T-helper 1 cell treated with Interleukin-12 subunit alpha and Interleukin-12 subunit beta and Interleukin-4 antibody, amounts not matched to agents 30 μg/mL and 1 μg/mL, for 36 hours (primary cell): ENCODE measurements around the gene LRRC52.

Experiments used
- H3K27ac Mint-ChIP-seq: one replicate; pipeline ENCODE4 v1.8.0; 2021; ENCODE audit warnings: mild to moderate bottlenecking, mixed read lengths
- H3K27me3 Mint-ChIP-seq: one replicate; pipeline ENCODE4 v1.8.0; 2021; ENCODE audit warnings: low read depth, mixed read lengths
- H3K36me3 Mint-ChIP-seq: one replicate; pipeline ENCODE4 v1.8.0; 2021; ENCODE audit warnings: low read depth, mixed read lengths
- H3K4me1 Mint-ChIP-seq: one replicate; pipeline ENCODE4 v1.8.0; 2021; ENCODE audit warnings: low read depth, mixed read lengths
- H3K4me3 Mint-ChIP-seq: one replicate; pipeline ENCODE4 v1.8.0; 2021; ENCODE audit warnings: mild to moderate bottlenecking, moderate library complexity, mixed read lengths
- H3K9me3 Mint-ChIP-seq: one replicate; pipeline ENCODE4 v1.8.0; 2021; ENCODE audit warnings: mixed read lengths

The LRRC52 gene

GRCh38 chr1:165525708-165526107 is 18.1 kb upstream of the LRRC52 start:
- H3K27me3 Mint-ChIP-seq: peaks cover 24% of the 10 kb centered on the region
- no peaks in the 10 kb centered on the region for H3K36me3 Mint-ChIP-seq
- H3K9me3 Mint-ChIP-seq: no peaks in the 10 kb centered on the region
- H3K4me3 Mint-ChIP-seq: no peak overlapping the region
- no peaks in the 10 kb centered on the region for H3K4me1 Mint-ChIP-seq
- no peak overlapping the region for H3K27ac Mint-ChIP-seq

GRCh38 chr1:165527251-165528007 is 16.4 kb upstream of the LRRC52 start:
- Mint-ChIP-seq H3K27me3 (peaks cover 22% of the 10 kb centered on the region), H3K4me3 (no peak overlapping the region), H3K27ac (no peak overlapping the region), H3K9me3 (no peaks in the 10 kb centered on the region), H3K4me1 (no peaks in the 10 kb centered on the region), H3K36me3 (no peaks in the 10 kb centered on the region)

GRCh38 chr1:165531021-165531420 is 12.8 kb upstream of the LRRC52 start:
- Mint-ChIP-seq H3K27ac (no peak overlapping the region), H3K4me1 (no peaks in the 10 kb centered on the region), H3K27me3 (peaks cover 18% of the 10 kb centered on the region), H3K9me3 (no peaks in the 10 kb centered on the region), H3K4me3 (no peak overlapping the region), H3K36me3 (no peaks in the 10 kb centered on the region)

- H3K4me3 Mint-ChIP-seq: no peak overlapping the region
- H3K27ac Mint-ChIP-seq: no peak overlapping the region
- H3K9me3 Mint-ChIP-seq: no peaks in the 10 kb centered on the region
- peaks cover 17% of the 10 kb centered on the region for H3K27me3 Mint-ChIP-seq
- H3K36me3 Mint-ChIP-seq: no peaks in the 10 kb centered on the region
- H3K4me1 Mint-ChIP-seq: no peaks in the 10 kb centered on the region
Observed at GRCh38 chr1:165532053-165532452, 11.7 kb upstream of the LRRC52 start.

- Mint-ChIP-seq H3K36me3 (no peaks in the 10 kb centered on the region), H3K4me1 (no peaks in the 10 kb centered on the region), H3K4me3 (no peak overlapping the region), H3K27me3 (peaks cover 10% of the 10 kb centered on the region), H3K9me3 (no peaks in the 10 kb centered on the region), H3K27ac (no peak overlapping the region)
Observed at GRCh38 chr1:165533254-165533653, 10.5 kb upstream of the LRRC52 start.

GRCh38 chr1:165536016-165536415 is 7.8 kb upstream of the LRRC52 start:
- Mint-ChIP-seq H3K27ac (no peak overlapping the region), H3K4me1 (no peaks in the 10 kb centered on the region), H3K9me3 (no peaks in the 10 kb centered on the region), H3K36me3 (no peaks in the 10 kb centered on the region), H3K27me3 (peaks cover 14% of the 10 kb centered on the region), H3K4me3 (no peak overlapping the region)

GRCh38 chr1:165537356-165538109 is 6.3 kb upstream of the LRRC52 start:
- no peaks in the 10 kb centered on the region for H3K4me1 Mint-ChIP-seq
- no peaks in the 10 kb centered on the region for H3K9me3 Mint-ChIP-seq
- no peaks in the 10 kb centered on the region for H3K36me3 Mint-ChIP-seq
- H3K27me3 Mint-ChIP-seq: peaks cover 7% of the 10 kb centered on the region
- H3K27ac Mint-ChIP-seq: no peak overlapping the region
- H3K4me3 Mint-ChIP-seq: no peak overlapping the region

- Mint-ChIP-seq H3K36me3 (no peaks in the 10 kb centered on the region), H3K9me3 (no peaks in the 10 kb centered on the region)
Observed at GRCh38 chr1:165539306-165539705, 4.5 kb upstream of the LRRC52 start.

GRCh38 chr1:165539908-165540307 is 3.9 kb upstream of the LRRC52 start:
- Mint-ChIP-seq H3K27me3 (peaks cover 21% of the 10 kb centered on the region), H3K9me3 (no peaks in the 10 kb centered on the region), H3K27ac (no peak overlapping the region), H3K36me3 (no peaks in the 10 kb centered on the region), H3K4me1 (no peaks in the 10 kb centered on the region), H3K4me3 (no peak overlapping the region)

More at GRCh38 chr1:165539306-165539705, 4.5 kb upstream of the LRRC52 start:
- Mint-ChIP-seq H3K27ac (no peak overlapping the region), H3K4me1 (no peaks in the 10 kb centered on the region), H3K27me3 (peaks cover 15% of the 10 kb centered on the region), H3K4me3 (no peak overlapping the region)

- no peak overlapping the region for H3K4me3 Mint-ChIP-seq
- no peaks in the 10 kb centered on the region for H3K9me3 Mint-ChIP-seq
- H3K27me3 Mint-ChIP-seq: peaks cover 26% of the 10 kb centered on the region
- H3K36me3 Mint-ChIP-seq: no peaks in the 10 kb centered on the region
- no peak overlapping the region for H3K27ac Mint-ChIP-seq
- H3K4me1 Mint-ChIP-seq: no peaks in the 10 kb centered on the region
Observed at GRCh38 chr1:165542015-165542631, 1.7 kb upstream of the LRRC52 start.

GRCh38 chr1:165542647-165543046 is 1.2 kb upstream of the LRRC52 start:
- Mint-ChIP-seq H3K27me3 (peaks cover 31% of the 10 kb centered on the region), H3K27ac (no peak overlapping the region), H3K9me3 (no peaks in the 10 kb centered on the region), H3K4me1 (no peaks in the 10 kb centered on the region), H3K4me3 (no peak overlapping the region), H3K36me3 (no peaks in the 10 kb centered on the region)

- Mint-ChIP-seq H3K4me3 (no peak overlapping the region), H3K36me3 (no peaks in the 10 kb centered on the region), H3K27ac (no peak overlapping the region), H3K9me3 (no peaks in the 10 kb centered on the region), H3K27me3 (peaks cover 30% of the 10 kb centered on the region), H3K4me1 (no peaks in the 10 kb centered on the region)
Observed at GRCh38 chr1:165544996-165545395, 1.2 kb downstream of the LRRC52 start.

GRCh38 chr1:165545974-165546373 is 2.2 kb downstream of the LRRC52 start:
- Mint-ChIP-seq H3K36me3 (no peaks in the 10 kb centered on the region), H3K4me1 (no peaks in the 10 kb centered on the region), H3K4me3 (no peak overlapping the region), H3K27me3 (peaks cover 30% of the 10 kb centered on the region), H3K9me3 (no peaks in the 10 kb centered on the region), H3K27ac (no peak overlapping the region)

- H3K36me3 Mint-ChIP-seq: no peaks in the 10 kb centered on the region
- H3K9me3 Mint-ChIP-seq: no peaks in the 10 kb centered on the region
- H3K4me1 Mint-ChIP-seq: no peaks in the 10 kb centered on the region
- H3K27me3 Mint-ChIP-seq: peaks cover 35% of the 10 kb centered on the region
- no peak overlapping the region for H3K4me3 Mint-ChIP-seq
- no peak overlapping the region for H3K27ac Mint-ChIP-seq
Observed at GRCh38 chr1:165549973-165550372, 6.2 kb downstream of the LRRC52 start.

- H3K27me3 Mint-ChIP-seq: peaks cover 38% of the 10 kb centered on the region
Observed at GRCh38 chr1:165551469-165551868, 7.7 kb downstream of the LRRC52 start.

More at GRCh38 chr1:165551469-165551868, 7.7 kb downstream of the LRRC52 start:
- Mint-ChIP-seq H3K9me3 (no peaks in the 10 kb centered on the region), H3K4me3 (no peak overlapping the region), H3K27ac (no peak overlapping the region), H3K4me1 (no peaks in the 10 kb centered on the region), H3K36me3 (no peaks in the 10 kb centered on the region)
